OCI-LY1 (cell line): ENCODE results near the gene CCL11.

Experiments
- H2AFZ ChIP-seq: fragments of 200-600 bp; sonication (generic), shearing (Covaris generic); 2 replicates; pipeline ENCODE4 v1.6.0; 2014; ENCODE audit warnings: antibody characterized with exemption, mild to moderate bottlenecking, low read length
- H3F3A ChIP-seq: fragments of 200-600 bp; sonication (generic), shearing (Covaris generic); 2 replicates; pipeline ENCODE4 v1.6.0; 2014; ENCODE audit warnings: mild to moderate bottlenecking, antibody characterized with exemption, low read length, moderate library complexity; ENCODE audit not compliant: insufficient read depth
- H3K27ac ChIP-seq: fragments of 200-600 bp; sonication (generic); 2 replicates; pipeline ENCODE4 v1.5.1; 2014; ENCODE audit warnings: low read length, mixed run types, mild to moderate bottlenecking, low read depth; ENCODE audit not compliant: poor library complexity, severe bottlenecking
- H3K27me3 ChIP-seq: fragments of 200-600 bp; sonication (generic); 2 replicates; pipeline ENCODE4 v1.6.0; 2014; ENCODE audit warnings: antibody characterized with exemption, mild to moderate bottlenecking, low read length, moderate library complexity; ENCODE audit not compliant: insufficient read depth
- H3K36me3 ChIP-seq: fragments of 200-600 bp; sonication (generic); 2 replicates; pipeline ENCODE4 v1.6.1; 2014; ENCODE audit warnings: mild to moderate bottlenecking, antibody characterized with exemption, low read length, moderate library complexity, mixed read lengths; ENCODE audit not compliant: insufficient read depth
- H3K4me1 ChIP-seq: fragments of 200-600 bp; sonication (generic); 2 replicates; pipeline ENCODE4 v1.5.1; 2014; ENCODE audit warnings: mild to moderate bottlenecking, low read length, moderate library complexity; ENCODE audit not compliant: insufficient read depth, severe bottlenecking
- H3K4me2 ChIP-seq: fragments of 200-600 bp; sonication (generic), shearing (Covaris generic); 2 replicates; pipeline ENCODE4 v1.6.1; 2014; ENCODE audit warnings: low read length
- H3K4me3 ChIP-seq: fragments of 200-600 bp; sonication (generic); 2 replicates; pipeline ENCODE4 v1.5.1; 2014; ENCODE audit warnings: low read length, low read depth, mild to moderate bottlenecking, mixed read lengths; ENCODE audit not compliant: poor library complexity, severe bottlenecking
- H3K79me2 ChIP-seq: fragments of 200-600 bp; shearing (Covaris generic); 2 replicates; pipeline ENCODE4 v1.6.1; 2016; ENCODE audit warnings: mixed run types, low read length, mixed read lengths; ENCODE audit not compliant: insufficient read depth
- H3K9ac ChIP-seq: fragments of 200-600 bp; sonication (generic), shearing (Covaris generic); 2 replicates; pipeline ENCODE4 v1.6.1; 2014; ENCODE audit warnings: mild to moderate bottlenecking, low read length, mixed read lengths
- H3K9me2 ChIP-seq: fragments of 200-600 bp; sonication (generic), shearing (Covaris generic); 2 replicates; pipeline ENCODE4 v1.6.1; 2014; ENCODE audit warnings: low read depth, mild to moderate bottlenecking, low read length, mixed read lengths
- H3K9me3 ChIP-seq: fragments of 200-600 bp; shearing (Covaris generic); 2 replicates; pipeline ENCODE4 v1.6.1; 2014; ENCODE audit warnings: low read length, mixed read lengths
- H4K20me1 ChIP-seq: fragments of 200-600 bp; sonication (generic), shearing (Covaris generic); 2 replicates; pipeline ENCODE4 v1.6.0; 2016; ENCODE audit warnings: mild to moderate bottlenecking, low read length; ENCODE audit not compliant: insufficient read depth
- EZH2 ChIP-seq: fragments of 200-600 bp; sonication (generic), shearing (Covaris generic); IDR thresholded peaks from 2 replicates; pipeline ENCODE4 v1.8.0; 2017; ENCODE audit warnings: borderline replicate concordance, mixed run types, mild to moderate bottlenecking, antibody characterized with exemption, low read length, moderate library complexity, mixed read lengths
- TF ChIP-seq, protein P1 (sequence below): fragments of 200-600 bp; sonication (generic), shearing (Covaris generic); IDR thresholded peaks from 2 replicates; pipeline ENCODE4 v1.5.1; 2017; ENCODE audit warnings: mild to moderate bottlenecking, antibody characterized with exemption, low read length, moderate library complexity, mixed read lengths

CCL11 gene

GRCh38 chr17:34241062-34241461 lies 44.5 kb upstream of the CCL11 start:
- H3K36me3 ChIP-seq: no peaks in the 10 kb centered on the region
- H3K4me3 ChIP-seq: no peak overlapping the region
- H3K79me2 ChIP-seq: no peaks in the 10 kb centered on the region
- H3K4me1 ChIP-seq: no peaks in the 10 kb centered on the region
- H3F3A ChIP-seq: no peaks in the 10 kb centered on the region
- H3K27me3 ChIP-seq: no peaks in the 10 kb centered on the region
- no peak overlapping the region for H3K27ac ChIP-seq
- no peak overlapping the region for H3K4me2 ChIP-seq
- H4K20me1 ChIP-seq: no peaks in the 10 kb centered on the region
- no peak overlapping the region for H3K9ac ChIP-seq
- TF ChIP-seq, protein P1, sequence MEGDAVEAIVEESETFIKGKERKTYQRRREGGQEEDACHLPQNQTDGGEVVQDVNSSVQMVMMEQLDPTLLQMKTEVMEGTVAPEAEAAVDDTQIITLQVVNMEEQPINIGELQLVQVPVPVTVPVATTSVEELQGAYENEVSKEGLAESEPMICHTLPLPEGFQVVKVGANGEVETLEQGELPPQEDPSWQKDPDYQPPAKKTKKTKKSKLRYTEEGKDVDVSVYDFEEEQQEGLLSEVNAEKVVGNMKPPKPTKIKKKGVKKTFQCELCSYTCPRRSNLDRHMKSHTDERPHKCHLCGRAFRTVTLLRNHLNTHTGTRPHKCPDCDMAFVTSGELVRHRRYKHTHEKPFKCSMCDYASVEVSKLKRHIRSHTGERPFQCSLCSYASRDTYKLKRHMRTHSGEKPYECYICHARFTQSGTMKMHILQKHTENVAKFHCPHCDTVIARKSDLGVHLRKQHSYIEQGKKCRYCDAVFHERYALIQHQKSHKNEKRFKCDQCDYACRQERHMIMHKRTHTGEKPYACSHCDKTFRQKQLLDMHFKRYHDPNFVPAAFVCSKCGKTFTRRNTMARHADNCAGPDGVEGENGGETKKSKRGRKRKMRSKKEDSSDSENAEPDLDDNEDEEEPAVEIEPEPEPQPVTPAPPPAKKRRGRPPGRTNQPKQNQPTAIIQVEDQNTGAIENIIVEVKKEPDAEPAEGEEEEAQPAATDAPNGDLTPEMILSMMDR: no peak
- TF ChIP-seq EZH2: no peak
- H3K9me2 ChIP-seq: no peaks in the 10 kb centered on the region
- no peaks in the 10 kb centered on the region for H3K9me3 ChIP-seq
- H2AFZ ChIP-seq: no peak overlapping the region

DNA sequence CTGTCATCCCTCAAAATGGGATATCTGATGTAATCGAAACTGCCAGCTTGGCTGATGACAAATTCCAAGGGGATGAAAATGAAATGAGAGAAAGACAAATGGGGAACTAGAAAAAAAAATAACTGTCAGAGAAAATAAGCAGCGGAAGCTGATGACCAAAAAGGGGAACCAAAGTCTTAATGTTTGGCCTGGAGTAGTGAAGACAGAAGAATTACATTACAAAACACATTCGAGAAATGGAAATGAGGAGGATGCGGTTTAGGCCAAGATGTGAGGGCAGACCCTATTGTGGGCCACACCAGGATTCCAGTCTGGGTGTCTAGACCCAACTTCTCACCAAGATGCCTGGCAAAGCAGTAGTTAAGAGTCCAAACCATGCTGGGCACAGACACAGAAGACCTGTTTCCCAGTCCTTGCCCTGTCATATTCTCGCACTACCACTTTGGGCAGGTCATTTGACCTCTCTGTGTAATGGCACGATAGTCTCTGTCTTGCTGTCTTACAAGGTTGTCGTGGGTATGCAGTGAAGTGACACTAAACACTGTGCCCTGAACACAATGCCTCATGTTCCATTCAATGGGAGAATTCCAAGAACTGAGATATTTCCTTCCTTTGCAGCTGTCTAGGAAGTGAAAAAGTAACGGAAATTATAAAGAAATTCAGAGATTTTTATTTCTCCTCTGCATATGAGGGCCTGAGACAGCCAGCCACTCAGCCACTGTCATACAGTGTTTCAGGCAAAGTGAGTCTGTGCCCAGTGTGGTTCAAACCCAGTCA lies 42.8 kb upstream of the CCL11 start:
- no peaks in the 10 kb centered on the region for H3F3A ChIP-seq
- no peak overlapping the region for H3K4me3 ChIP-seq
- no peaks in the 10 kb centered on the region for H3K79me2 ChIP-seq
- no peaks in the 10 kb centered on the region for H3K36me3 ChIP-seq
- no peaks in the 10 kb centered on the region for H3K27me3 ChIP-seq
- no peak overlapping the region for H3K9ac ChIP-seq
- H4K20me1 ChIP-seq: no peaks in the 10 kb centered on the region
- no peaks in the 10 kb centered on the region for H3K9me3 ChIP-seq
- H3K4me1 ChIP-seq: no peaks in the 10 kb centered on the region
- H3K9me2 ChIP-seq: no peaks in the 10 kb centered on the region
- no peak overlapping the region for H3K27ac ChIP-seq
- no peak overlapping the region for H2AFZ ChIP-seq
- TF ChIP-seq EZH2: no peak
- TF ChIP-seq, protein P1: no peak
- no peak overlapping the region for H3K4me2 ChIP-seq

DNA sequence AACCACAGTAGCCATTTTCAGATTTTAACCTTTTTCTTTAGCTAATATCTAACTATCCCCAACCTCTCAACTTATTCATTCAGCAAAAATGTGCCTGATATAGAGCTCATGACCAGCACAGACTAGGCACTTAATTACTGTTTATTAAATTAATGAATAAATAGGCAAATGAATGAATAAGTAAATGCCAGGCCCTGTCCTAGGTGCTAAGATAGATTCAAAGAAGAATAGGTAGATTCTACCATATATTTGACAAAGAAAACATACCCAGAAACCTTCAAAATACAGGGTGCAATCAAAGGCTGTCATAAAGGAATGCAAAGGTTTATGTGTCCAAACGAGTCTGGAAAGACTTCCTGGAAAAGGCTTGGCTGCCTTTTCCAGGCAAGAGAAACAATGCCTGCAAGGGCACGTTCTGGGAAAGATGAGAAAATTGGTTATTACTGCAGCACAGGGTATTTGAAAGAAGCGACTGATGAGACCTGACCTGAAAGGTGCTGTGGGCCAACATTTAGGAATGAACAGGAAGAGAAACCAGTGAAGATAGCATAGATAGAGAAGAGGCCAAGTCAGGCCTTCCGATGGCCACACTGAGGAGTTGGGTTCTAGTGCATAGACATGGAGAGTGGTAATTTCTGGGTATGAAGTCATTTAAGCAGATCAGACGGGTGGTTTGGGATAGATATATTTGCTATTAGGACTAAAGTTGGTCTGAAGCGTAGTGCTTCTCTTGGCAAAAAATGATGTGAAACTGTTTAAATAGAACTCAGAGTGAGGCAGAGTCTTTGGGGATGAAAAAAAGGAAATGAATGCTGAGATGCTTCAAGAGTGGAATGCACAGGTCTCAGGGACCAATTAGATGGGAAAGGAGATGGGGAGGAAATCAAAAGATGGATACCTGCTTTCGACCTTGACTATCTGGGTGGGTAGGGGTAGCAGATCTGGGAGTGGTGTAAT lies 41.9 kb upstream of the CCL11 start:
- H3K4me2 ChIP-seq: no peak overlapping the region
- no peaks in the 10 kb centered on the region for H3K79me2 ChIP-seq
- H3K9me2 ChIP-seq: no peaks in the 10 kb centered on the region
- H3F3A ChIP-seq: no peaks in the 10 kb centered on the region
- H3K9ac ChIP-seq: no peak overlapping the region
- no peak for TF ChIP-seq EZH2
- TF ChIP-seq, protein P1: no peak
- no peaks in the 10 kb centered on the region for H3K4me1 ChIP-seq
- no peak overlapping the region for H3K4me3 ChIP-seq
- no peaks in the 10 kb centered on the region for H3K27me3 ChIP-seq
- no peaks in the 10 kb centered on the region for H3K9me3 ChIP-seq
- H3K27ac ChIP-seq: no peak overlapping the region
- no peaks in the 10 kb centered on the region for H4K20me1 ChIP-seq
- no peak overlapping the region for H2AFZ ChIP-seq
- H3K36me3 ChIP-seq: no peaks in the 10 kb centered on the region
